ENCODE data around the gene TWNK.

Gene TWNK

DNA sequence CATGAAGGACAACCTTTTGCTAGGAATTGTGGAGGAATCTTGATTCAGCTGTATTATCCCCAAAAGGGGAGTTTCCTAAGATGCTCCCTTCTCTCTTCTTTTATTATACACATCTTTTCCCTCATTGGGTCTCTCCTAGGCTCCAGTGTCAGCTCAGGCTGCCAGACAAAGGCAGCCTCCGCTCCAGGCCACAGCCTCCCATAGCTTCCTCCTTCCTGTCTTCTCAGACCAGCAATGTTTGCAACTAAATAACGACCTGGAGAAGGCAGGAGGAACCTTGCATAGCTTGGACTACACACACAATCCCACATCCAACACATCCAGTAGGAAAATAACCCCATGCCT, 56.0 kb downstream of the TWNK start:
- Histone ChIP-seq H3K36me3 (ENCODE audit: insufficient read depth, low read length) (no peaks in the 10 kb centered on the region), H3K79me2 (ENCODE audit: insufficient read depth, low read length) (no peaks in the 10 kb centered on the region), H3K9me2 (ENCODE audit: low read depth, low read length) (no peaks in the 10 kb centered on the region), H3K9me3 (ENCODE audit: low read length) (no peaks in the 10 kb centered on the region), H3K4me3 (ENCODE audit: low read depth, low read length, poor library complexity, severe bottlenecking) (peak overlapping the region; percentile 69), H3F3A (ENCODE audit: insufficient read depth, low read length) (no peaks in the 10 kb centered on the region), H3K4me1 (ENCODE audit: insufficient read depth, low read length, severe bottlenecking) (peaks cover 15% of the 10 kb centered on the region), H4K20me1 (ENCODE audit: insufficient read depth, low read length) (no peaks in the 10 kb centered on the region), H3K27me3 (ENCODE audit: insufficient read depth, low read length) (no peaks in the 10 kb centered on the region), H3K27ac (ENCODE audit: low read depth, low read length, poor library complexity, severe bottlenecking) (no peak overlapping the region), H3K9ac (ENCODE audit: low read length) (peak overlapping the region; percentile 62; the same call in 1 of the 2 replicates), H2AFZ (ENCODE audit: low read length) (no peak overlapping the region), H3K4me2 (ENCODE audit: low read length) (peak overlapping the region; percentile 89)
- TF ChIP-seq EZH2 (IDR thresholded peaks at IDR 0.05; ENCODE audit: borderline replicate concordance, low read length) (no peak), CTCF (IDR thresholded peaks at IDR 0.05; ENCODE audit: low read length) (no peak)

All from OCI-LY1 (cell line).